ENCODE data around the gene PTPN18. TPM values are rescaled to one million over a fixed set of nuclear protein-coding genes. Genes with fewer than 3 reads are reported as not detected.

PTPN18 gene
- total and polyA plus RNA-seq, 4 donors, result 18.2 to 37.6 (median 25.9) TPM

DNA sequence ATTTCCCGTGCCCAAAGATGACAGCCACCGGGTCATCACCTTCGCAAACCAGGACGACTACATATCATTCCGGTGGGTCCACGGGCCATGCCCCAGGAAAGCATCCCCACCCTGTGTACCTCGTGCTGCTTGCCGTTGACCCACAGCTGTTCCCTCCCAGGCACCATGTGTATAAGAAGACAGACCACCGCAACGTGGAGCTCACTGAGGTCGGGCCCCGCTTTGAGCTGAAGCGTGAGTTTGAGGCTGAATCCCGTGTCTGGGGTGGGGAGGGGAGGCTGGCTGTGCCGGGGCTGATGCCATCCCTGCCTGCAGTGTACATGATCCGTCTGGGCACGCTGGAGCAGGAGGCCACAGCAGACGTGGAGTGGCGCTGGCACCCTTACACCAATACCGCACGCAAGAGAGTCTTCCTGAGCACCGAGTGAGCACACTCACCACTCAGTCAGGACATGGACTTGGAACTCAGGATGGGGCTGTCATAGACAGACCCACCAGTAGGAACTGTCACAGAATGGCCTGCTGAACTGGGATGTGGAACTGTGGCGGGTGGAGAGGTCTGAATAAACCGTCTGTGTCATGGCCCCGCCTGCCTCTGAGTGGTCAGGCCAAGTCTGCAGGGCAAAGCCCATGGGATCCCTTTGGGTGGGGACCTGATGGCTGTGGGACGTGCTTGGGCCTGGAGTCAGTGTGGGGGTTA, 9.7 kb upstream of the PTPN18 start:
- no peaks in the 10 kb centered on the region for H3K9me3 ChIP-seq (ENCODE audit: control insufficient read depth, insufficient read depth, low read length)
- no peak for DNase-seq (ENCODE audit: low read depth in 4 of 6, low spot score in 6 of 6)
- H3K27ac ChIP-seq (ENCODE audit: low read depth, low read length), result no peak overlapping the region
- peaks cover 17% of the 10 kb centered on the region for H3K4me1 ChIP-seq (ENCODE audit: control insufficient read depth, insufficient read depth, low read length)
- H3K4me3 ChIP-seq (ENCODE audit: low read depth, low read length), result no peak overlapping the region
- H3K27me3 ChIP-seq (ENCODE audit: control insufficient read depth, insufficient read depth, low read length), result no peaks in the 10 kb centered on the region
- peaks cover 34% of the 10 kb centered on the region for H3K36me3 ChIP-seq (ENCODE audit: control insufficient read depth, insufficient read depth, low read length)
- WGBS (ENCODE audit: insufficient coverage), result 96% methylated on average over 26 of the region's 26 CpGs

DNA sequence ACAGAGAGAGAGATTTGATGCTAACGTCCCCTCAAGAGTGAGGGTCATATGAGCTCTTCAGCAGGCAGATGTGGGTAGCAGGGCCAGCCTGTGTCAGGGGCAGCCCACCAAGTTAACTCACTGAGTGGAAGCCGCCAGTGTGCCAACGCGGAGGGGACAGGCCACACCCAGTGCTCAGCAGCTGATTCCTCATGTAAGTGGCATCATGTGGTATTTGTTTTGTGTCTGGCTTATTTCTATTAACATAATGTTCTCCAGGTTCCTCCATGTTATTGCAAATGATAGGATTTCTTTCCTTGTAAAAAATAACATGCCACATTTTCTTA, 9.2 kb upstream of the PTPN18 start:
- no peaks in the 10 kb centered on the region for H3K9me3 ChIP-seq (ENCODE audit: control insufficient read depth, insufficient read depth, low read length)
- peaks cover 17% of the 10 kb centered on the region for H3K4me1 ChIP-seq (ENCODE audit: control insufficient read depth, insufficient read depth, low read length)
- WGBS (ENCODE audit: insufficient coverage), result 70% methylated on average over 1 of the region's 4 CpGs
- no peaks in the 10 kb centered on the region for H3K27me3 ChIP-seq (ENCODE audit: control insufficient read depth, insufficient read depth, low read length)
- no peak overlapping the region for H3K27ac ChIP-seq (ENCODE audit: low read depth, low read length)
- H3K36me3 ChIP-seq (ENCODE audit: control insufficient read depth, insufficient read depth, low read length), result peaks cover 34% of the 10 kb centered on the region
- H3K4me3 ChIP-seq (ENCODE audit: low read depth, low read length), result no peak overlapping the region
- DNase-seq (ENCODE audit: low read depth in 4 of 6, low spot score in 6 of 6), result no peak

DNA sequence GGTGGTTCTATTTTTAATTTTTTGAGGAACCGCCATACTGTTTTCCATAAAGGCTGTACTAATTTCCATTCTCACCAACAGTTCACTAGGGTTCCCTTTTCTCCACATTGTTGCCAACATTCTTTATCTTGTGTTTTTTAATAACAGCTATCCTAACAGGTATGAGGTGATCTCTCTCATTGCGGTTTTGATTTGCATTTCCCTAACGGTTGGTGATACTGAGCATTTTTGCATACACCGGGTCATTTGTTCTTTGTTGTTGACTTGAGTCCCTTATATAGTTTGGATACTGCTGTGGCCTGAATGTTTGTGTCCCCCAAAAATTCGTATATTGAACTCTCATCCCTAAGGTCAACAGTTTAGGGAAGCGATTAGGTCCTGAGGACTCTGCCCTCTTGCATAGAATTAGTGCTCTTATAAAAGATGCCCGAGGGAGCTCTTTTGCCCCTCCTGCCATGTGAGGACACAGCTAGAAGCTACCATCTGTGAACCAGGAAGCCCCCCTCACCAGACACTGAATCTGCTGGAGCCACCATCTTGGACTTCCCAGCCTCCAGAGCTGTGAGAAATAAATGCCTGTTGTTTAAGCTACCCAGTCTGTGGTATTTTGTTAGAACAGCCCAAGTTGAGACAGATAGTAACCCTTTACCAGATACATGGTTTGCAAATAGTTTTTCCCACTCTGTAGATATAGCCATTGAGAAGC, 8.5 kb upstream of the PTPN18 start:
- Histone ChIP-seq H3K4me1 (ENCODE audit: control insufficient read depth, insufficient read depth, low read length) (peaks cover 22% of the 10 kb centered on the region), H3K4me3 (ENCODE audit: low read depth, low read length) (no peak overlapping the region), H3K9me3 (ENCODE audit: control insufficient read depth, insufficient read depth, low read length) (no peaks in the 10 kb centered on the region), H3K36me3 (ENCODE audit: control insufficient read depth, insufficient read depth, low read length) (peaks cover 34% of the 10 kb centered on the region), H3K27me3 (ENCODE audit: control insufficient read depth, insufficient read depth, low read length) (no peaks in the 10 kb centered on the region), H3K27ac (ENCODE audit: low read depth, low read length) (no peak overlapping the region)
- DNase-seq (ENCODE audit: low read depth in 4 of 6, low spot score in 6 of 6), result no peak
- 93% methylated on average over 2 of the region's 7 CpGs for WGBS (ENCODE audit: insufficient coverage)

DNA sequence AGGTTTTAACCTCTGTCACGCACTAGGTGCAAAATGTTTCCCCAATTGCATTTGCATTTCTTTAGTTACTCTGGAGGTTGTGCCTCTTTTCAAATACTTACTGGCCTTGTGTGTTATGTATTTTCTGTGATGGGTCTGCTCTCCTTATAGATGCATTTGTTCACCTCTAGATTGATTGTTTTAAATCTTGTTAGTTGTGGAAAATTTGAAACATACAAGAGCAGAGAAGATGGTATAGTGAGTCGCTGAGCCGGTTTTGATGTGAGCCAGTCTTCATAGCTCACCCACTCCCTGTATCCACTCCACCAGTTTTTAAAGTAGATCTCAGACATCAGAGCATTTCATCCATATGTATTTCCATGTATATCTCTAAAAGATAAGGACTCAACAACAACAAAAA, 6.7 kb upstream of the PTPN18 start:
- Histone ChIP-seq H3K27ac (ENCODE audit: low read depth, low read length) (no peak overlapping the region), H3K4me3 (ENCODE audit: low read depth, low read length) (no peak overlapping the region), H3K4me1 (ENCODE audit: control insufficient read depth, insufficient read depth, low read length) (peaks cover 20% of the 10 kb centered on the region), H3K36me3 (ENCODE audit: control insufficient read depth, insufficient read depth, low read length) (peaks cover 29% of the 10 kb centered on the region), H3K9me3 (ENCODE audit: control insufficient read depth, insufficient read depth, low read length) (no peaks in the 10 kb centered on the region), H3K27me3 (ENCODE audit: control insufficient read depth, insufficient read depth, low read length) (no peaks in the 10 kb centered on the region)
- no peak for DNase-seq (ENCODE audit: low read depth in 4 of 6, low spot score in 6 of 6)
- 100% methylated on average over 1 of the region's 3 CpGs for WGBS (ENCODE audit: insufficient coverage)

DNA sequence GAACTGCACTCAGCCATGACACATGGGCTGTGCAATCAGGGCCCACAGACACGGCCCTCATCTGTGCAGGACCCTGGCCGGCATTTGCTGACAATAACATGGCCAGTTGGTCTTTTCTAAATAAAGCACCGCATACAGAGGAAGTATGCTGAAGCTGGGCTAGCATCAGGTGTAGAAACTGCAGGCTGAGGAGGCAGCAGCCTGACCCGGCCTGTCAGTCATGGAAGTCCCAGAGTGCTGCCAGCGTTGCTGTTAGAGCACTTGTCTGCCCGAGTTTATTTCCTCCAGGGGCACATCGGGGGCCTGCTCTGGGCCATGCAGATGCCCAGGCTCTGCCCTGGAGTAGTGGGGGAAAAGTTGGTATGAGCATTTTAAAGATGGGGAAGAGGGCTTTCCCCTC, 4.1 kb upstream of the PTPN18 start:
- DNase-seq (ENCODE audit: low read depth in 4 of 6, low spot score in 6 of 6), result no peak
- Histone ChIP-seq H3K9me3 (ENCODE audit: control insufficient read depth, insufficient read depth, low read length) (no peaks in the 10 kb centered on the region), H3K4me3 (ENCODE audit: low read depth, low read length) (no peak overlapping the region), H3K27ac (ENCODE audit: low read depth, low read length) (no peak overlapping the region), H3K36me3 (ENCODE audit: control insufficient read depth, insufficient read depth, low read length) (peaks cover 5% of the 10 kb centered on the region), H3K27me3 (ENCODE audit: control insufficient read depth, insufficient read depth, low read length) (no peaks in the 10 kb centered on the region), H3K4me1 (ENCODE audit: control insufficient read depth, insufficient read depth, low read length) (peaks cover 34% of the 10 kb centered on the region)
- 22% methylated on average over 6 of the region's 7 CpGs for WGBS (ENCODE audit: insufficient coverage)

DNA sequence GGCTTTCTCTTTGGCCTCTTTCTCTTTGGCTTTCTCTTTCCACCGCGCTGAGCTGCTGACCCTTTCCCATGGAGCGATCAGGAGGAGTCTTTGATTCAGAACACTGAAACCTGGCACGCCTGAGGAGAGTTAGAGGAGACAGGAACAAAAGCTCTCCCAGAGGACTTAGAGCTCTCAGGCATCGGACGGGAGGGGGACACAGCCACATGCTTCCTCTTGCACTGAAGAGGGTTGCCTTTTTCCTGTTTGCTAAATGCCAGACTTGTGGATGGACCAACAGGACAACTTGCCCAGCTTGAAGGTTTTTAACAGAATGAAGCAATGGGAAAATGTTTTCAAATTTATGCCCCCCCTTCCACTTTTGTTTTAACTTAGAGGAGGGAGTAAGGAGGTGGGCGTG, 3.6 kb upstream of the PTPN18 start:
- peaks cover 4% of the 10 kb centered on the region for H3K36me3 ChIP-seq (ENCODE audit: control insufficient read depth, insufficient read depth, low read length)
- no peaks in the 10 kb centered on the region for H3K27me3 ChIP-seq (ENCODE audit: control insufficient read depth, insufficient read depth, low read length)
- no peaks in the 10 kb centered on the region for H3K9me3 ChIP-seq (ENCODE audit: control insufficient read depth, insufficient read depth, low read length)
- no peak overlapping the region for H3K4me3 ChIP-seq (ENCODE audit: low read depth, low read length)
- WGBS (ENCODE audit: insufficient coverage), result 38% methylated on average over 4 of the region's 7 CpGs
- peaks cover 36% of the 10 kb centered on the region for H3K4me1 ChIP-seq (ENCODE audit: control insufficient read depth, insufficient read depth, low read length)
- DNase-seq (ENCODE audit: low read depth in 4 of 6, low spot score in 6 of 6), result peak in 2 of 6 donors; percentile 32 to 44
- no peak overlapping the region for H3K27ac ChIP-seq (ENCODE audit: low read depth, low read length)

DNA sequence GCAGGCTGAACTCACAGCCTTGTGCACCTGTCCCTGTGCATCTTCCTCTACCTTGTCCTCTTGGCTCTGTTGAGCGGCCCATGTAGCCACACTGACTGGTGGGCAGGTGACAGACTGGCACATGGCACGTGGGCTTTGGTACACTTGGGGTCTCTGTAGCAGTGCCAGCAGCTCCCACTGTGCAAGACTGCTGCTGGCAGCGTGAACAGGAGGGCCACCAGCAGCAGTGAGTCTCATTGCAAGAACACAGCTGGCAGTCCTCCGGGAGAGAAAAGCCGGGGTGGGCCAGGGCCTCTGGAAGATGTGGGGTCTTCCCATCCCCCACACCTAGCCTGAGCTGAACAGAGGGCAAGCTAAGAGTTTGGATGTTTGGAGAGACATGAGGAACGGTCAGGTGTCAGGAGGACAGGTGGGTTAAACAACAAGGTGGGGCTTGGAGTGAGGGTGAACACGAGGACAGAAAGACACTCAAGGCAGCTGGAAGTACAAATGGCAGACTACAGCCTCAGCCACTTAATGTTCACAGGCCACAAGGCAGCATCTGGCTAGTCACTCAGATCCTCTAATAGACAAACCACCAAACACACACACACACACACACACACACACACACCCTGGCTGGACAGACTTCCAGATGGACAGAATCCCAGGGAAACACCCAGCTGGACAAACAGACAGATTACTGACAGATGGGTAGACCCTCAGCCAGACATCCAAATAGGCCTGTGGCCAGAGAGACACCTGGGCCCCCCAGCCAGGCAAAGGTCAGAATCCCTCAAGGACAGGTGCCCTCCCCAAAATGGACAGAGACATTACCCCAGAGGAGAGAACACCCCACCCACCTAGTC, 2.3 kb upstream of the PTPN18 start:
- H3K4me3 ChIP-seq (ENCODE audit: low read depth, low read length), result no peak overlapping the region
- DNase-seq (ENCODE audit: low read depth in 4 of 6, low spot score in 6 of 6), result no peak
- no peaks in the 10 kb centered on the region for H3K9me3 ChIP-seq (ENCODE audit: control insufficient read depth, insufficient read depth, low read length)
- H3K36me3 ChIP-seq (ENCODE audit: control insufficient read depth, insufficient read depth, low read length), result no peaks in the 10 kb centered on the region
- H3K27ac ChIP-seq (ENCODE audit: low read depth, low read length), result no peak overlapping the region
- WGBS (ENCODE audit: insufficient coverage), result 69% methylated on average over 4 of the region's 7 CpGs
- no peaks in the 10 kb centered on the region for H3K27me3 ChIP-seq (ENCODE audit: control insufficient read depth, insufficient read depth, low read length)
- H3K4me1 ChIP-seq (ENCODE audit: control insufficient read depth, insufficient read depth, low read length), result peaks cover 36% of the 10 kb centered on the region

DNA sequence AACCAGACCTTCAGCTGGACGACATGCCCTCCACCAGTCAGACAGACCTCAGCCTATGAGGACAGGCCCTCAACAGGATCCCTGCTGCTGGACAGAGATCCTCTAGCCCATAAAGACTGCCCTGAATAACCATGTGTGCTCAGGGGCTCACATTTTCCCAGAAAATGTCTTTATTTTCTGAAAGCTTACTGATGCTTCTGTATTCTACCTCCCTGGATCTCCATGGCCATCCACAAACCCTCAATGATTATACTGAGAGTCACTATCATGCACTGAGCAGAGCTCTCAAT, 1.8 kb upstream of the PTPN18 start:
- Histone ChIP-seq H3K27ac (ENCODE audit: low read depth, low read length) (no peak overlapping the region), H3K4me3 (ENCODE audit: low read depth, low read length) (no peak overlapping the region)

DNA sequence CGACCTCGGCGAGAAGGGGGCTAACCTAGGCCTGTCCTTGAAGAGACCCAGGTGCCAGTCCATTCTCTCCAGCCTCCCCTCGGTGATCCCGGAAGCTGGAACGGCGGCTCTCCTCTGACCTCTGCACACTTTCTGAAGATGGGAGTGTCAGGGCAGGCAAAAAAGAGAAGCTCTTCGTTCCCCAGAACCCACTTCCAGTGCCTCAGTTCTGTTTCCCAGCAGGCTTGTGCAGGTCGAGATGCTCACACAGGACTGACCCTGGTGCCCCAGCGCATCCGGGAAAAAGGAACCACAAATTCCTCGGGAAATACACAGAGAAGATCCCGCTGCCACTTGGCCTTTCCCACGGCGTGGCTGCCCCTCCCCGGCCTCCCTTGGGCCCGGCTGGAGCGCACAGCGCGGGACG, 681 bp upstream of the PTPN18 start:
- Histone ChIP-seq H3K27me3 (ENCODE audit: control insufficient read depth, insufficient read depth, low read length) (no peaks in the 10 kb centered on the region), H3K27ac (ENCODE audit: low read depth, low read length) (no peak overlapping the region), H3K36me3 (ENCODE audit: control insufficient read depth, insufficient read depth, low read length) (peaks cover 5% of the 10 kb centered on the region), H3K4me1 (ENCODE audit: control insufficient read depth, insufficient read depth, low read length) (peaks cover 36% of the 10 kb centered on the region), H3K9me3 (ENCODE audit: control insufficient read depth, insufficient read depth, low read length) (no peaks in the 10 kb centered on the region), H3K4me3 (ENCODE audit: low read depth, low read length) (peak overlapping the region; percentile 55)
- DNase-seq (ENCODE audit: low read depth in 4 of 6, low spot score in 6 of 6), result no peak
- WGBS (ENCODE audit: insufficient coverage), result 9% methylated on average over 21 of the region's 21 CpGs

More for the DNA sequence above, 1.8 kb upstream of the PTPN18 start:
- DNase-seq (ENCODE audit: low read depth in 4 of 6, low spot score in 6 of 6), result no peak
- H3K36me3 ChIP-seq (ENCODE audit: control insufficient read depth, insufficient read depth, low read length), result peaks cover 5% of the 10 kb centered on the region
- no peaks in the 10 kb centered on the region for H3K27me3 ChIP-seq (ENCODE audit: control insufficient read depth, insufficient read depth, low read length)
- H3K9me3 ChIP-seq (ENCODE audit: control insufficient read depth, insufficient read depth, low read length), result no peaks in the 10 kb centered on the region
- H3K4me1 ChIP-seq (ENCODE audit: control insufficient read depth, insufficient read depth, low read length), result peaks cover 36% of the 10 kb centered on the region
- 63% methylated on average over 1 of the region's 1 CpG for WGBS (ENCODE audit: insufficient coverage)
